Pericardium fibroblast (primary cell): ENCODE results near the gene KMT2E. TPM values are rescaled to one million over a fixed set of nuclear protein-coding genes. Genes with fewer than 3 reads are reported as not detected.

ENCODE experiments used
- total RNA-seq: library from RNA; depleted of rRNA; stranded (reverse); fragments of >200 nt; gene quantifications from 2 replicates; pipeline ENCODE4 v1.2.3, GENCODE V29; 2015

The KMT2E gene, protein sequence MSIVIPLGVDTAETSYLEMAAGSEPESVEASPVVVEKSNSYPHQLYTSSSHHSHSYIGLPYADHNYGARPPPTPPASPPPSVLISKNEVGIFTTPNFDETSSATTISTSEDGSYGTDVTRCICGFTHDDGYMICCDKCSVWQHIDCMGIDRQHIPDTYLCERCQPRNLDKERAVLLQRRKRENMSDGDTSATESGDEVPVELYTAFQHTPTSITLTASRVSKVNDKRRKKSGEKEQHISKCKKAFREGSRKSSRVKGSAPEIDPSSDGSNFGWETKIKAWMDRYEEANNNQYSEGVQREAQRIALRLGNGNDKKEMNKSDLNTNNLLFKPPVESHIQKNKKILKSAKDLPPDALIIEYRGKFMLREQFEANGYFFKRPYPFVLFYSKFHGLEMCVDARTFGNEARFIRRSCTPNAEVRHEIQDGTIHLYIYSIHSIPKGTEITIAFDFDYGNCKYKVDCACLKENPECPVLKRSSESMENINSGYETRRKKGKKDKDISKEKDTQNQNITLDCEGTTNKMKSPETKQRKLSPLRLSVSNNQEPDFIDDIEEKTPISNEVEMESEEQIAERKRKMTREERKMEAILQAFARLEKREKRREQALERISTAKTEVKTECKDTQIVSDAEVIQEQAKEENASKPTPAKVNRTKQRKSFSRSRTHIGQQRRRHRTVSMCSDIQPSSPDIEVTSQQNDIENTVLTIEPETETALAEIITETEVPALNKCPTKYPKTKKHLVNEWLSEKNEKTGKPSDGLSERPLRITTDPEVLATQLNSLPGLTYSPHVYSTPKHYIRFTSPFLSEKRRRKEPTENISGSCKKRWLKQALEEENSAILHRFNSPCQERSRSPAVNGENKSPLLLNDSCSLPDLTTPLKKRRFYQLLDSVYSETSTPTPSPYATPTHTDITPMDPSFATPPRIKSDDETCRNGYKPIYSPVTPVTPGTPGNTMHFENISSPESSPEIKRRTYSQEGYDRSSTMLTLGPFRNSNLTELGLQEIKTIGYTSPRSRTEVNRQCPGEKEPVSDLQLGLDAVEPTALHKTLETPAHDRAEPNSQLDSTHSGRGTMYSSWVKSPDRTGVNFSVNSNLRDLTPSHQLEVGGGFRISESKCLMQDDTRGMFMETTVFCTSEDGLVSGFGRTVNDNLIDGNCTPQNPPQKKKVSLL (N-terminal part only)
- 18.1 and 45.9 TPM in 2 replicates for total RNA-seq

DNA sequence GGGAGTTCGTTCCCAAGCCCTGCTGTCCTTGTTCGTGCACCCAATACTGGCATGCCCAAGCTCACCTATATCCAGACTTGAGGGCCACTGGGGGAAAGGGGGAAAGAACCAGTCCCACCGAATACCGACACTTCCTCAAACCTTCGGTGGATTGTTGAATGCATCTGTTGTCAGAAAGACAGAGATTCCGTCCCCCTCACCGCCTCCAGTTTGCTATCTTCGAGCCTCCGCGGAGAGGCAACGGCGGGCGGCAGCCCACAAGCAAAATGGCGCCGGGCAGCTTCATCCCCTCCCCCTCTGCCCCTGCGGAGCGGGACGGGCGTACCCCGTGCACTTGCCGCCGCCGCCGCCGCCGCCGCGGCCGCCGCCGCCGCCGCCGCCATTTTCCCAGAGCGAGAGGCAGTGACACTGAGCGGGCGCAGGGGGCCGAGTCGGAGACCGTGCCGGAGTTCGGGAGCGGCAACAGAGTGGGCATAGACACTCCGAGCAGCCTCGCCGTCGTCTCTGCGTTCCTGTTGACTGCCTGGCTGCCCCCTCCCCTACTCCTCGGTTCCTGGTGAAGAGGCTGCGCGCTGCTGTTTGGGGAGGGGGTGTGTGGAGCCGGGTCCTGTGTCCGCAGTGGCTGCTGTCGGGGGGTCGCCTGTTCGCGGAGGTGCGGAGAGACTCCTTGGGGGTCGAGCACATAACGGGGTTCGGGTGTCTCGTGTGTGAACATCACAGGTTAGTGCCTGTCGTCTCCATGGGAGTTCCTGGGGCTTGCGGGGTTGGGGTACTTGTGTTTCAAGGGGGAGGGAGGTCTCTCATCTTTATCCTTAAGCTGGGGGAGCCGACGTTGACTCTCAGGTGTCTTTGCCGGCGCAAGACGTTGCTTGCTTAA lies at the start of gene KMT2E:
Gene KMT2E (plus strand): TSS at position 390 of the 877 bp plus-strand sequence. CDS start 26,748 bp downstream, outside the sequence.

